Neural cell (in vitro differentiated cells): Measurements from ENCODE around the gene RUFY3. TPM values are rescaled to one million over a fixed set of nuclear protein-coding genes. Genes with fewer than 3 reads are reported as not detected.
"Not testable (repeated sequence)": the region's sequence is repeated elsewhere in the genome, so short reads cannot be mapped to it uniquely, and the experiment has no call there.

Source experiments
- H2AFZ ChIP-seq: fragments of 200-600, 300-800 bp; sonication (generic), shearing (Covaris generic); 2 replicates; pipeline ENCODE4 v1.6.0; 2014; ENCODE audit warnings: low read depth, mild to moderate bottlenecking, antibody characterized with exemption, low read length, moderate library complexity
- H3F3A ChIP-seq: fragments of 200-600 bp; shearing (Covaris generic); 2 replicates; pipeline ENCODE4 v1.6.1; 2016; ENCODE audit warnings: mild to moderate bottlenecking, moderate library complexity, mixed read lengths, antibody characterized with exemption, low read length; ENCODE audit not compliant: insufficient read depth, poor library complexity, severe bottlenecking
- H3K27ac ChIP-seq: fragments of 200-600, 300-800 bp; sonication (generic), shearing (Covaris generic); 2 replicates; pipeline ENCODE4 v1.5.1; 2014; ENCODE audit warnings: mild to moderate bottlenecking, low read length, moderate library complexity
- H3K27me3 ChIP-seq: fragments of 300-800, 200-600 bp; sonication (generic), shearing (Covaris generic); 2 replicates; pipeline ENCODE4 v1.6.0; 2014; ENCODE audit warnings: mild to moderate bottlenecking, low read depth, low read length, moderate library complexity; ENCODE audit not compliant: insufficient read depth
- H3K36me3 ChIP-seq: fragments of 300-800, 200-600 bp; sonication (generic), shearing (Covaris generic); 2 replicates; pipeline ENCODE4 v1.5.1; 2014; ENCODE audit warnings: mild to moderate bottlenecking, antibody characterized with exemption, low read length, moderate library complexity; ENCODE audit not compliant: insufficient read depth
- H3K4me2 ChIP-seq: fragments of 300-800, 200-600 bp; sonication (generic), shearing (Covaris generic); 2 replicates; pipeline ENCODE4 v1.6.0; 2014; ENCODE audit warnings: mild to moderate bottlenecking, low read length
- H3K4me3 ChIP-seq: fragments of 300-800, 200-600 bp; sonication (generic), shearing (Covaris generic); 2 replicates; pipeline ENCODE4 v1.5.1; 2014; ENCODE audit warnings: mild to moderate bottlenecking, low read length, moderate library complexity
- H3K79me2 ChIP-seq: fragments of 200-600 bp; shearing (Covaris generic); replicated peaks from 2 replicates; pipeline ENCODE4 v1.6.0; 2014; ENCODE audit warnings: mild to moderate bottlenecking, low read length, moderate library complexity; ENCODE audit not compliant: insufficient read depth
- H3K9ac ChIP-seq: fragments of 300-800, 200-600 bp; sonication (generic), shearing (Covaris generic); 2 replicates; pipeline ENCODE4 v1.6.1; 2016; ENCODE audit warnings: mild to moderate bottlenecking, low read length, mixed read lengths
- H3K9me2 ChIP-seq: fragments of 200-600 bp; shearing (Covaris generic); 2 replicates; pipeline ENCODE4 v1.6.1; 2016; ENCODE audit warnings: mild to moderate bottlenecking, low read length, mixed read lengths; ENCODE audit not compliant: insufficient read depth
- H3K9me3 ChIP-seq: fragments of 200-600, 300-800 bp; sonication (generic), shearing (Covaris generic); 2 replicates; pipeline ENCODE4 v1.6.1; 2016; ENCODE audit warnings: mild to moderate bottlenecking, mixed run types, low read length, moderate library complexity, mixed read lengths
- H4K20me1 ChIP-seq: fragments of 200-600 bp; shearing (Covaris generic); 2 replicates; pipeline ENCODE4 v1.6.1; 2016; ENCODE audit warnings: mild to moderate bottlenecking, mixed run types; ENCODE audit not compliant: insufficient read depth
- RAD21 ChIP-seq: fragments of 450-650 bp; conservative IDR thresholded peaks from 2 replicates; pipeline ENCODE4 v1.6.1; 2014; ENCODE audit warnings: antibody characterized with exemption, mild to moderate bottlenecking, moderate library complexity
- TAF1 ChIP-seq: IDR thresholded peaks from 2 replicates; pipeline ENCODE4 v1.6.1; 2012; ENCODE audit warnings: low read depth
- polyA plus RNA-seq: library from polyadenylated mRNA; depleted of rRNA; stranded (reverse); fragments of >200 nt; gene quantifications from 2 replicates; pipeline ENCODE4 v1.2.3, GENCODE V29; 2014
- TF ChIP-seq, protein P1 (sequence below): IDR thresholded peaks from 2 replicates; pipeline ENCODE4 v1.6.1; 2012; ENCODE audit warnings: borderline replicate concordance
- TF ChIP-seq, protein P2 (sequence below): fragments of 450-650 bp; IDR thresholded peaks from 2 replicates; pipeline ENCODE4 v1.5.1; 2014; ENCODE audit warnings: antibody characterized with exemption, mild to moderate bottlenecking, moderate library complexity; ENCODE audit not compliant: poor library complexity, severe bottlenecking

RUFY3 gene
- polyA plus RNA-seq, 1 donor from 2014 or later = 414 TPM

DNA sequence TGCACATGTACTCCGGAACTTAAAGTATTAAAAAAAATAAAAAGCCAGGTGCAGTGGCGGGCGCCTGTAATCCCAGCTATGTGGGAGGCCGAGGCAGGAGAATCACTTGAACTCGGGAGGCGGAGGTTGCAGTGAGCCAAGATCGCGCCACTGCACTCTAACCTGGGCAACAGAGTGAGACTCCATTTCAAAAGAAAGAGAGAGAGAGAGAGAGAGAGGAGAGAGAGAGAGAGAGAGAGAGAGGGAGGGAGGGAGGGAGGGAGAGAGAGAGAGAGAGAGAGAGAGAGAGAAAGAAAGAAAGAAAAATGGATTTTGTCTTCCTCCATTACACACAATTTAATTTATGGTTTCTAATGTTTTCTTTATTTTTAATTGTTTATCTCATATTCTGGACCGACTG is 11.1 kb downstream of the RUFY3 start:
- H3K9me3 ChIP-seq, H3K27me3 ChIP-seq, H3K9me2 ChIP-seq, H3K27ac ChIP-seq, H3K9ac ChIP-seq, H3K36me3 ChIP-seq, H3K4me2 ChIP-seq, H2AFZ ChIP-seq, H3K4me3 ChIP-seq, H3F3A ChIP-seq: not testable (repeated sequence)
- H4K20me1 ChIP-seq = peaks cover 16% of the 10 kb centered on the region
- H3K79me2 ChIP-seq = peaks cover 72% of the 10 kb centered on the region

DNA sequence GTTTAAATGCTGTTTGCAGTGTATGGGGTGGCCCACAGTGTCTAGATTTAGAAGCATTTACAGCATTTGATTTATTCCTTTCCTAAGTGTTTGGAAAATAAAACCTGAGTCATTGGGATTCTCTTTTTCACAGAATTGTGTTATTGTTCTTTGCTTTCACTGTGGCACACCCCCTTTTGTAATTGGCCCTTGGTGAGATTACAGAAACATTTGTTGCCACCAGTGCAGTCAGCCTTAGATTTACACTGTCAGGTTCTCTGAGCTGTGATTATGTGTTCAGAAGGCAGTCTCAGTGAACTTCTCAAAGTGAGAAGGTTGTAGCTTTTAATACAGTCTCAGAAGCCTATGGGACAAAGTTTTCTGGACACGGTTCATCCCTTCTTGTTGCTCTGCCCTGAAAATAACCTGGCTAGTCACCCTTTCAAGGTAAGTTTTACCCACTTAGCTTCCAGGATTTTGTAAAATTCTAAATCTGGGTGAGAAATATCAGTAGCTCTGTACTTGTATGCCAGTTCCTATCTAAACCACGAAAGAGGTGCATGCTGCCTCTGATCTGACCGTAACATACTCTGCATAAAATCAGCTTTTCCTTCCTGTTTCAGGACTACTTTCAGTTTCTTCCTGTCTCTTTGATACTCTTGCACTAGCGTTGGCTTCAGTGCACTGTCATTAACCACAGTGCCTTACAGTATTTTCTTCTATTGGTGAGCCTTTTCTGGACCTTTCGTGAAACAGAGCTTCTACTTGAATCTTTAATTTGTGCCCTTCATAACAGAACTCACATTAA is 12.6 kb downstream of the RUFY3 start:
- peaks cover 68% of the 10 kb centered on the region for H3K79me2 ChIP-seq
- no peak overlapping the region for H3K4me2 ChIP-seq
- H3K27me3 ChIP-seq = no peaks in the 10 kb centered on the region
- H3K27ac ChIP-seq = no peak overlapping the region
- H3K36me3 ChIP-seq = no peaks in the 10 kb centered on the region
- H3K9ac ChIP-seq = no peak overlapping the region
- H3F3A ChIP-seq = peaks cover 4% of the 10 kb centered on the region
- H4K20me1 ChIP-seq = peaks cover 13% of the 10 kb centered on the region
- TF ChIP-seq, protein P1, sequence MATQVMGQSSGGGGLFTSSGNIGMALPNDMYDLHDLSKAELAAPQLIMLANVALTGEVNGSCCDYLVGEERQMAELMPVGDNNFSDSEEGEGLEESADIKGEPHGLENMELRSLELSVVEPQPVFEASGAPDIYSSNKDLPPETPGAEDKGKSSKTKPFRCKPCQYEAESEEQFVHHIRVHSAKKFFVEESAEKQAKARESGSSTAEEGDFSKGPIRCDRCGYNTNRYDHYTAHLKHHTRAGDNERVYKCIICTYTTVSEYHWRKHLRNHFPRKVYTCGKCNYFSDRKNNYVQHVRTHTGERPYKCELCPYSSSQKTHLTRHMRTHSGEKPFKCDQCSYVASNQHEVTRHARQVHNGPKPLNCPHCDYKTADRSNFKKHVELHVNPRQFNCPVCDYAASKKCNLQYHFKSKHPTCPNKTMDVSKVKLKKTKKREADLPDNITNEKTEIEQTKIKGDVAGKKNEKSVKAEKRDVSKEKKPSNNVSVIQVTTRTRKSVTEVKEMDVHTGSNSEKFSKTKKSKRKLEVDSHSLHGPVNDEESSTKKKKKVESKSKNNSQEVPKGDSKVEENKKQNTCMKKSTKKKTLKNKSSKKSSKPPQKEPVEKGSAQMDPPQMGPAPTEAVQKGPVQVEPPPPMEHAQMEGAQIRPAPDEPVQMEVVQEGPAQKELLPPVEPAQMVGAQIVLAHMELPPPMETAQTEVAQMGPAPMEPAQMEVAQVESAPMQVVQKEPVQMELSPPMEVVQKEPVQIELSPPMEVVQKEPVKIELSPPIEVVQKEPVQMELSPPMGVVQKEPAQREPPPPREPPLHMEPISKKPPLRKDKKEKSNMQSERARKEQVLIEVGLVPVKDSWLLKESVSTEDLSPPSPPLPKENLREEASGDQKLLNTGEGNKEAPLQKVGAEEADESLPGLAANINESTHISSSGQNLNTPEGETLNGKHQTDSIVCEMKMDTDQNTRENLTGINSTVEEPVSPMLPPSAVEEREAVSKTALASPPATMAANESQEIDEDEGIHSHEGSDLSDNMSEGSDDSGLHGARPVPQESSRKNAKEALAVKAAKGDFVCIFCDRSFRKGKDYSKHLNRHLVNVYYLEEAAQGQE = no peak
- TF ChIP-seq TAF1 (no peak), RAD21 (no peak)
- no peaks in the 10 kb centered on the region for H3K9me2 ChIP-seq
- H2AFZ ChIP-seq = no peak overlapping the region
- H3K9me3 ChIP-seq = no peaks in the 10 kb centered on the region
- peak overlapping the region; percentile 10 for H3K4me3 ChIP-seq

DNA sequence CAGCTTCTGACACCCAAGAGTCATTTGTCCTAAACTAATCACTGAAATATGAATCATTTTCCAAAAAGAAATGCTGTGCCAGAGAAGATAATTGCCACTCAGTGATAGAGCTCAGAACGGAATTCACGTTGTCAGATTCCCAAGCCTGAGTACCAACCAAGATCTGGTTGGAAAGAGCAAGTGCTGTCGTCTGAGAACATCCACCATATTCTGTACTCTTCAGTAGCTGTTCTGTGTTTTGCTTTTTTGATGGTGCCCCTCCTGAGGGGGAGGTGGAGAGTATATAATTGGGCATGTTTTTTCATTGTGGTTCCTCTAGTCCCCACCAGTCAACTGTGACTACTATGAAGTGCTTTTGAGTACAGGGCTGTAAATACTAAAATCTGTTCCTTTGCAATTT is 13.2 kb downstream of the RUFY3 start:
- H3F3A ChIP-seq = peaks cover 4% of the 10 kb centered on the region
- H3K9me2 ChIP-seq = no peaks in the 10 kb centered on the region
- no peaks in the 10 kb centered on the region for H3K27me3 ChIP-seq
- peaks cover 13% of the 10 kb centered on the region for H4K20me1 ChIP-seq
- H3K9me3 ChIP-seq = no peaks in the 10 kb centered on the region
- no peak overlapping the region for H2AFZ ChIP-seq
- no peak overlapping the region for H3K9ac ChIP-seq
- no peak overlapping the region for H3K4me3 ChIP-seq
- H3K4me2 ChIP-seq = no peak overlapping the region
- TF ChIP-seq RAD21 = no peak
- H3K27ac ChIP-seq = no peak overlapping the region
- peaks cover 68% of the 10 kb centered on the region for H3K79me2 ChIP-seq
- H3K36me3 ChIP-seq = no peaks in the 10 kb centered on the region

DNA sequence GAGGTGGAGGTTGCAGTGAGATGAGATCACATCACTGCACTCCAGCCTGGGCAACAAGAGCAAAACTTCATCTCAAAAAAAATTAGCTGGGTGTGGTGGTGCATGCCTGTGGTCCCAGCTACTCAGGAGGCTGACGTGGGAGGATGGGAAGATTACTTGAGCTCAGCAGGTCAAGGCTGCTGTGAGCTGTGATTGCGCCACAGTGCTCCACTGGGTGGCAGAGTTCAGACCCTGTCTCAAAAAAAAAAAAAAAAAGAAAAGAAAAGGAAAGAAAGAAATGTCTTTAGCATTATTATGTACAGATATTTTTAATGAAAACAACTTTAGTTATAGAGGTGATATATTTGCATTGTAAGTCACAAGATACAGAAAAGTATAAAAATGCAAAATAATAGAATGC is 14.2 kb downstream of the RUFY3 start:
- TF ChIP-seq, protein P2, sequence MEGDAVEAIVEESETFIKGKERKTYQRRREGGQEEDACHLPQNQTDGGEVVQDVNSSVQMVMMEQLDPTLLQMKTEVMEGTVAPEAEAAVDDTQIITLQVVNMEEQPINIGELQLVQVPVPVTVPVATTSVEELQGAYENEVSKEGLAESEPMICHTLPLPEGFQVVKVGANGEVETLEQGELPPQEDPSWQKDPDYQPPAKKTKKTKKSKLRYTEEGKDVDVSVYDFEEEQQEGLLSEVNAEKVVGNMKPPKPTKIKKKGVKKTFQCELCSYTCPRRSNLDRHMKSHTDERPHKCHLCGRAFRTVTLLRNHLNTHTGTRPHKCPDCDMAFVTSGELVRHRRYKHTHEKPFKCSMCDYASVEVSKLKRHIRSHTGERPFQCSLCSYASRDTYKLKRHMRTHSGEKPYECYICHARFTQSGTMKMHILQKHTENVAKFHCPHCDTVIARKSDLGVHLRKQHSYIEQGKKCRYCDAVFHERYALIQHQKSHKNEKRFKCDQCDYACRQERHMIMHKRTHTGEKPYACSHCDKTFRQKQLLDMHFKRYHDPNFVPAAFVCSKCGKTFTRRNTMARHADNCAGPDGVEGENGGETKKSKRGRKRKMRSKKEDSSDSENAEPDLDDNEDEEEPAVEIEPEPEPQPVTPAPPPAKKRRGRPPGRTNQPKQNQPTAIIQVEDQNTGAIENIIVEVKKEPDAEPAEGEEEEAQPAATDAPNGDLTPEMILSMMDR = peak; percentile 31

More for the DNA sequence above, 14.2 kb downstream of the RUFY3 start:
- not testable (repeated sequence) for H3F3A ChIP-seq, H3K4me3 ChIP-seq, H3K27ac ChIP-seq, H3K27me3 ChIP-seq, H3K9ac ChIP-seq, H3K9me2 ChIP-seq, H3K4me2 ChIP-seq, H3K9me3 ChIP-seq, H2AFZ ChIP-seq, H3K36me3 ChIP-seq
- H4K20me1 ChIP-seq = peaks cover 18% of the 10 kb centered on the region
- H3K79me2 ChIP-seq = peaks cover 69% of the 10 kb centered on the region
